Retinal pigment epithelial cell (primary cell): ENCODE measurements around the gene CD200R1L.

Experiments
- DNase-seq: peaks from one replicate; pipeline ENCODE4 v3.0.0-alpha.2; 2010; ENCODE audit warnings: low read depth
- H3K4me3 ChIP-seq: 2 replicates; pipeline ENCODE4 v1.5.1; 2011; ENCODE audit warnings: mild to moderate bottlenecking, low read length, control low read depth, moderate library complexity
- TF ChIP-seq, protein P1 (sequence below): conservative IDR thresholded peaks from 2 replicates; pipeline ENCODE4 v1.5.1; 2011; ENCODE audit warnings: low read depth, low read length, control low read depth, inconsistent platforms

Gene CD200R1L, protein sequence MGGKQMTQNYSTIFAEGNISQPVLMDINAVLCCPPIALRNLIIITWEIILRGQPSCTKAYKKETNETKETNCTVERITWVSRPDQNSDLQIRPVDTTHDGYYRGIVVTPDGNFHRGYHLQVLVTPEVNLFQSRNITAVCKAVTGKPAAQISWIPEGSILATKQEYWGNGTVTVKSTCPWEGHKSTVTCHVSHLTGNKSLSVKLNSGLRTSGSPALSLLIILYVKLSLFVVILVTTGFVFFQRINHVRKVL

DNA sequence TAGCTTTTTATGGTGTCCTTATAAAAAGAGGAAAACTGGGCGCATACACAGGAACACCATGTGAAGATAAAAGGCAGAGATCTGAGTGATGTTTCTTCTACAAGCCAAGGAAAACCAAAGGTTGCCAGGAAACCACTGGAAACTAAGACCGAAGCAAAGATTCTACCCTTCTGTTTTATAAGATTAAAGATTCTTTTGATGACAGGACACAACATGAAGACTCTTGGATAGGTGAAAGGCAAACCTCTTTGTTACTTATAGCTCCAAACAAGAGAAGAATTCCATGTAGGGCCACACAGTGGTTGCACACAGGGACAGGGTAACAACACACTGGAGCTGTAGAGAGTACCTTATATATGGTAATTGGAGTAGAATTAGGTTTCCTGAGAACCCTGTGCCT is at the start of gene CD200R1L:
CD200R1L (minus strand) TSS at position 101 of the 400 bp plus-strand sequence. CDS start 17,497 bp downstream, outside the sequence.
- TF ChIP-seq, protein P1, sequence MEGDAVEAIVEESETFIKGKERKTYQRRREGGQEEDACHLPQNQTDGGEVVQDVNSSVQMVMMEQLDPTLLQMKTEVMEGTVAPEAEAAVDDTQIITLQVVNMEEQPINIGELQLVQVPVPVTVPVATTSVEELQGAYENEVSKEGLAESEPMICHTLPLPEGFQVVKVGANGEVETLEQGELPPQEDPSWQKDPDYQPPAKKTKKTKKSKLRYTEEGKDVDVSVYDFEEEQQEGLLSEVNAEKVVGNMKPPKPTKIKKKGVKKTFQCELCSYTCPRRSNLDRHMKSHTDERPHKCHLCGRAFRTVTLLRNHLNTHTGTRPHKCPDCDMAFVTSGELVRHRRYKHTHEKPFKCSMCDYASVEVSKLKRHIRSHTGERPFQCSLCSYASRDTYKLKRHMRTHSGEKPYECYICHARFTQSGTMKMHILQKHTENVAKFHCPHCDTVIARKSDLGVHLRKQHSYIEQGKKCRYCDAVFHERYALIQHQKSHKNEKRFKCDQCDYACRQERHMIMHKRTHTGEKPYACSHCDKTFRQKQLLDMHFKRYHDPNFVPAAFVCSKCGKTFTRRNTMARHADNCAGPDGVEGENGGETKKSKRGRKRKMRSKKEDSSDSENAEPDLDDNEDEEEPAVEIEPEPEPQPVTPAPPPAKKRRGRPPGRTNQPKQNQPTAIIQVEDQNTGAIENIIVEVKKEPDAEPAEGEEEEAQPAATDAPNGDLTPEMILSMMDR: no peak
- DNase-seq: no peak
- no peak within 1 kb of the TSS for H3K4me3 ChIP-seq

DNA sequence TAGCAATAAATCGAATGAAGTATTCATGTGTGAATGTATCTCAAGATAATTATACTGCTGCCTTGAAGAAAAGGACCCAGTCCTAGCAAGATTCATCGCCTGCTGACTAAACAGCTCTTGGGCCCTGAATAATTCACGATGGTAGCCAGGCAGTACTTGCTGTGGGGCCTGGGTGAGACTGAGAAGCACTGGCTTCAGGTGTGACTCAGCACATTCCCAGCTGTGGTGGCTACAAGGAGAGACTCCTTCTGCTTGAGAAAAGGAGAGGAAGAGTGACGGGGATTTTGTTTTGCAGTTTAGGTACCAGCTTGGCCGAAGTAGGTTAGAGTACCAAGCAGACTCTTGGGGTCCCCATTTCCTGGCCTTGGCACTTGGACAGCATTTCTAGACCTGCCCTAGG is 47.6 kb upstream of the CD200R1L start:
- H3K4me3 ChIP-seq: no peak overlapping the region

DNA sequence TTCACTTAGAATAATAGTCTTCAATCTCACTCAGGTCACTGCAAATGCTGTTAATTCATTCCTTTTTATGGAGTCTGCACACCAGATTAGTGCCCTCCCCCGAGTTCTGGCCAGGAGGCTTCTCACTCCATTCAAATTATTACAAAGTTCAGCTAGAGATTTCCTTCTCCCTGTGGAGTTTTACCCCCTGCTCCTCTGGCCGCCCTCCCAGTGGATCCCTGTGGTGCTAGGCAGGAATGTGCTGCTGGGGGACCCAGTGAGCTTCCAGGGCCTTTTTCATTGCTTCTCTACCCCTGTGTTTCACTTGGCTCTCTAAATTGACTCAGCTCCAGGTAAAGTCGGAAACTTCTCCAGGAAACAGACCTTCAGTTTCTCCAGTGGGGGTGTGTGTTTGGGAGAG is 42.7 kb upstream of the CD200R1L start:
- TF ChIP-seq, protein P1: no peak
- DNase-seq: no peak
- H3K4me3 ChIP-seq: no peak overlapping the region

More for the DNA sequence above, 47.6 kb upstream of the CD200R1L start:
- DNase-seq: no peak
- TF ChIP-seq, protein P1: no peak

DNA sequence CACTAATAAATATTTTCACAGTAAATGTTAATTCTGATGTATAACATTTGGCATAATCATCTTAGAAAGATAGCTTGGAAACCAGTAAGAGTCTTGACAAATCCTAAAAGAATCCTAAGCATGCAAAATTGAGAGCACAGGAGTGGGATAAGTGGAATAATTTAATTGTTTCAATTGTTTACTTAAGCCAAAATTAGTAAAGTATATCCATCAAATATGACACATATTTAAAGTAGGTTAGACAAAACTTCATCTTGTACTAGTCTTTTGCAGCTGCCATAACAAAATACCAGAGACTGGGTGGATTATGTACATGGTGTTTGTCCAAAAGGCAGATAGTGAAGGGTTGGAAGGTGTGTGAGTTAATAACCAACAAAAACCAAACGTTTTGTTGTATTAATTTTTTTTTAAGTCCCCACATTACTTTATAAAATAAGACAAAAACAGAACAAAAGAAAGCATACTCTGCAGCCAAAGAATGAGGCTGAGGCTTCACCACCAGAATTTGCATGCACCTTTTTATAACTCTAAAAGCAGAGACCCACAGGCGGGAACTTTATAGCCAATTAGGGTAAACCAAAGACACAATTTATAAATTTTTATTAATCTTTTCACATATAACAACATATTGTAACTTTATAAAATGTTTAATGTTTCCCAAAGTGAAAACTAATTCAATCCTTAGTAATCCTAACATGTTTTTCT is 41.9 kb upstream of the CD200R1L start:
- TF ChIP-seq, protein P1: no peak
- peak; percentile 48 for DNase-seq
- no peak overlapping the region for H3K4me3 ChIP-seq

DNA sequence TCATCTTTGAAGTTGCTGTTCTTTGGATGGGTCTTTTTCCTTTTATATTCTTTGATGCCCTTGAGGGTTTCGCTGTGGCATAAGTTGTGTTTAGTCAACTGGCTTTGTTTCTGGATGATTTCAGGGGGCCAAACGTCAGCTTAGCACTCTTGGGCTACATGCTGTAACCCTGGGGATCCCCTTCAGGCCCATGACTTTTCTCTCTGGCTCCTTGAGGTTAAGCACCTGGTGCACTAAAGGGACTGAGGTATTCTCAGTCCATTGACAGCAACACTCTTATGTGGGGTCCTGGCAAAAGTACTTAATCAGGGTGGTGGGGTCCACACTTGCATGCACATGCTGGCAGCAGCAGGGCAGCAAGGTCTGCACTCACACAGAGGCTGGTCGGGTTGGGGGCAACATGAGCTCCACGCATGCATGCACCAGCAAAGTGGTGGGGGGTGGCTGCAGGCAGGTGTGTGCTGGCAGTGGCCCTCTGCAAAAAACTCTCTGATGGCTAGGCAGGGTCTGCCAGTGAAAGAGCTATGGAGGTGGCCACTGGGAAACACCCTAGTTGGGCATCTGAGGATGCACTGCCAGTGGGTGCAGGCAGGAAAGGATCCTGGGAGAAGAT is 38.1 kb upstream of the CD200R1L start:
- TF ChIP-seq, protein P1: no peak
- no peak overlapping the region for H3K4me3 ChIP-seq
- no peak for DNase-seq

DNA sequence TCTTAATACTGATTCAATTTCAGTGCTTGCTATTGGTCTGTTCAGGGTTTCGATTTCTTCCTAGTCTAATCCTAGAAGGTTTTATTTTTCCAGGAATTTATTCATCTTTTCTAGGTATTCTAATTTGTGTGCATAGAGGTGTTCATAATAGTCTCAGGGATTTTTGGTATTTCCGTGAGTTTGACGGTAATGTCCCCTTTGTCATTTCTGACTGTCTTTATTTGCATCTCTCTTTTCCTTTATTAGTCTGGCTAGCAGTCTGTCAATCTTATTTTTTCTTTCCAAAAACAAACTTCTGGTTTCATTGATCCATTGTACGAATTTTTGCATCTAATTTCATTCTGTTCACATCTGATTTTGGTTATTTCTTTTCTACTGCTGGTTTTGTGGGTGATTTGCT is 35.2 kb upstream of the CD200R1L start:
- TF ChIP-seq, protein P1: no peak
- no peak for DNase-seq
- no peak overlapping the region for H3K4me3 ChIP-seq
